Inflammatory macrophage treated with lipopolysaccharide for 4 hours (primary cell): ENCODE results near the gene SEC31B.

Experiments
- DNase-seq: peaks from one replicate; pipeline ENCODE4 v3.0.0-alpha.2; 2020

The SEC31B gene

DNA sequence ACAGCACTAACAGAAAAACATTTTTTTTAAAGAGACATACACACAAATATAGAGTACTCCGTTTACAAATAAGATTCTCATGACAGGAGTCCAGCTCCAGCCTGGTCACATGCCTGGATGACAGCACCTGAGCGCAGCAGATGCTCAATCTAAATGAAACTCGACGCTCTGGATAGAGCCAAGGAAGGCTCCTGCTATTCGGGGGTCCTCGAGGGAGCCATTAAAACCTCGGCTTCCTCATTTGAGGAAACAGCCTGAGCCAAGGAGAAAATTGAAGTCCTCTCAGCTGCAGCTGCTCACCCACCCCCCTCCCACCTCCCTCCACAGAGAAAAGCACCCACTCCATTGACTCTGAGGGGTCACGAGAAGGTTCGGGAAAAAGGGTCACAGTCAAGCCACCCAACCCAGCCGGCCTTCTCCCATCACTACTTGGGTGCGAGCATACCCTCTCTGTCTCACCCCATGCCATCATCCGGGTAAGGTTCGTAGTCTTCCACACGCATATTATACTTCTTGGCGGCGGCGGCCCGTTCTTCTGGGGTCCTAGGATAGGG is 9.3 kb upstream of the SEC31B start:
- DNase-seq: peak; percentile 3

DNA sequence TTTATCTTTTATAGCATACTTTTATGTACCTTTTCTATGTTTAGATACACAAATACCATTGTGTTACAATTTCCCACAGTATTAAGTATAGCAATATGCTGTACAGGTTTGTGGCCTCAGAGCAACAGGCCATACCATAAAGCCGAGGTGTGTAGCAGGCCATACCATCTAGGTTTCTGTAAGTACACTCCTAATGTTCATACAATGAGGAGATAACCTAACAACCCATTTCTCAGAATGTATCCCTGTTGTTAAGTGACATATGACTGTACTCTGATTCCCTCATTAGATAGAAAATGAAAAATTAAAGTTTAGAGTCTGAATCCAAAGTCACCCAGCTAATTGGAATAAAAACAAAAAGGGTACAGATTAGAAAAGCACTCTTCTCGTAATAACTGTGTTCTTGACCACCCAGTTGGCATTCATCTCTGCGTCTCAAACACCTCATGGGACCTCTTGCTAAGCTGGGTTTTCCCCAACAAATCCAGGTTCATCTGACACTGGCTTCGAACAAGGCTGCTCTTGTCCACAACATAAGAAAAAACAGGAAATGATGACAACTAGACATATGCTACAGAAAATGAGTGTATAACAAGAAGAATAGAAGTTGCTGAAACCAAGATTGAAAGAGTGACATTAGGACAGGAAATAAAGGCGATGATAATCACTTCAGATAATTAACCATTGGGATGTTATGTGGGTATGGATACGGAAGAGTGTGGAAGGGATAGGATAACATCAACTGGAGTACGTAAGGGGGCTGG is 8.6 kb upstream of the SEC31B start:
- DNase-seq: peak; percentile 43

DNA sequence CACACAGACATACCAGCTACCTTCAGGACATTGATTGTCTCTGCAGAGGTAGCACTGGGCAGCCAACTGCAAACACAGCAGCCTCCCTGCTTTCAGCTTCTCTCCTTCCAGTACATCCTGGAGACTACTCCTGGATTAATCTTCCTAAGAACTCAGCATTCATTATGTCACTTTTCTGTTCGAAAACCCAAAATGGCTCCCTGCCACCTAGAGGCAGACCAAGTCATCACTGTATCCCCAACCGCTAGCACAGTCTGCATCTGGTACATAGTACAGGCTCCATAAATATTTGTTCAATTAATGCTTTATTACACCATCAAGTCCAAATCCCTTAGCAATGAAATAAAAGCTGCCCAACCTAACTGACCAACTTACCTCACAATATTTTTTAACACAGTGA is 5.0 kb upstream of the SEC31B start:
- DNase-seq: no peak

DNA sequence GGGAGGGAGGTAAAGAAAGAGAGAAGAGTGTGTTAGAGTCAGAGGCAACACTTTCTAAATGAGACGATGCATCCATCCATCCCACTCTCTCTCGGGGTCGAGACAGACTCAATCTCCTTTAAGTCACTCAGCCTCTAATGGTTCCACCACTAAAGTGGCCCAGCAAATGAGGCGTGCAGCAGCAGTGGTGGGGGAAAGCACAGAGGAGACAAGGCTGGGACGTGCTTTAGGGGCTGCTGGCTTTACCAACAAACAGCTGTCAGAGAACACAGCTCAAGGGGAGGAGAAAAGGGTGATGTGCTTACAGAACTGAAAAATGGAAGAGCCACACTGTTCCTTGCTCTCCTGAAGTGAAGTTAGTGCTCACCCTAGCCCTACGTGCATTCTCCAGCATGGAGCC is 4.5 kb upstream of the SEC31B start:
- no peak for DNase-seq

DNA sequence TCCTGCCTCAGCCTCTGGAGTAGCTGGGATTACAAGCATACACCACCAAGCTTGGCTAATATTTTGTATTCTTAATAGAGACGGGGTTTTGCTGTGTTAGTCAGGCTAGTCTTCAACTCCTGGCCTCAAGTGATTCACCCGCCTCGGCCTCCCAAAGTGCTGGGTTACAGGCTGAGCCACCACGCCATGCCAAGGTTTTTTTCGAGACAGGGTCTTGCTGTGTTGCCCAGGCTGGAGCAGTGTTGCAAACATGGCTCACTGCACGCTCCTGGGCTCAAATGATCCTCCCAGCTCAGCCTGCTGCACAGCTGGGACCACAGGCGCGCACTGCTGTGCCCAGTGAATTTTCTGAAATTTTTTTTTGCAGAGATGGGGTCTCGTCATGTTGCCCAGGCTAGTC is 3.3 kb upstream of the SEC31B start:
- DNase-seq: no peak

DNA sequence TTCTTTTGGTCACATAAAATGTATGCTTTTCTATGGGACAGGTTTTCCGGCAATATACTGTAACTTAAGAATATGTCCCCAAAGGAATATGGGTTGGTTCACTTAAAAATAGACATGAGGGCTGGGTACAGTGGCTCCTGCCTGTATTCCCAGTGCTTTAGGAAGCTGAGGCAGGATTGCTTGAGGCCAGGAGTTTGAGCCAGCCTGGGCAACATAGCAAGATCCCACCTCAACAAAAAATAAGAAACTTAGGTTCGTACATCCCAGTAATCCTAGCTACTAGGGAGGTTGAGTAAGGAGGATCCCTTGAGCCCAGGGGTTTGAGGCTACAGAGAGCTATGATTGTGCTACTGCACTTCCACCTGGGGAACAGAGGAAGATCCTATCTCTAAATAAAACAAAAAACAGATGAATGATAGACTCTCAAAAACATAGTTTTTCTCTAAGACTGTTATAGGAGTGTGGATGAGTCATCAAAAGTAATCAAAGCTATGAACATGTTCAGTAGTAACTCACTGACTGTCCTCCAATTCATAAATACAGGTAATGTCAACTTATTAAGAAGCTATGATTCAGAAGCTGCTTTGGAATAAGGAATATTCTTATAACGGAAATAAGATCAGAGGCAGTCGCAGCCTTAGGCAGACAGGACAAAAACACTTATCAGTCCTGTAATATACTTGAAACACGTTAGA is 2.6 kb upstream of the SEC31B start:
- DNase-seq: no peak

DNA sequence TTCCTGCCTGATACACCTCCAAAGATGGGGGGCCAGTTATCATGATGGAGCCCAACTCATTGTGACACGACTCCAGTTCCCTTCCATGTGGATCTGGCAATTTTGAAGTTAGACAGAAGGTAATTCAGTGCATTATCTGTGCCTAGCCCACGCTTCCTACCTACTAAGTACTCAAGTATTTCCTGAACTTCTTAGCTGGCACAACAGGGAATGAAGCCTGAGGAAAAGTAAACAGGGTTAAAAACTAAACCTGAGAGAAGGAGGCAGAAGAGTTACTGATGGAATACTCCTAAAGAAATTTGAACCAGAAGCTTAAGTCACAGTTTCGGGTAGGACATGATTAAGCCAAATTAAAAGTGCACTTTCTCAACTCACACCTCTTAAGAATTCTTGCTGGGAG is 1.1 kb upstream of the SEC31B start:
- DNase-seq: no peak

DNA sequence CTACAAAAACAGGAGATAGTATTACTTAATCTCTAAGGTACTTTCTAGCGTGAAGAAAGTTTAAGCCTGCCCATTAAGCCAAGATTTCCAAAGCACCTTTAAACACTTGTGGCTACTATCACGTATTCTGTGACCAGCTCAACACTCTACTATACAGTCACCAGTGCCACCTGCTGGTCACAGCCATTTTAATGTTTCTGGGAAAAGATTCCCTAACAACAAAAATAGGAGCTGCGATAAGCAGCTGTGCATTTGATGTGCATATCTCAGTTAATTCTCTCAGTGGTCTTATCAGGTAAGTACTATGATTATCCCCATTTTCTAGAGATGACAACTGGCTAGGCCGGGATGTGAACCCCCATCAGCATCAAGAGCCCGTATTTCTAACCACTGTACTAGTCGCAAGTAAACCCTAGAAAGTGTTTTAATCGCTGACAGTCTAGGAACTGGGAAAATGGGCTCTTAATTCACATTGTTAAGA is 860 bp downstream of the SEC31B start:
- DNase-seq: peak; percentile 62

DNA sequence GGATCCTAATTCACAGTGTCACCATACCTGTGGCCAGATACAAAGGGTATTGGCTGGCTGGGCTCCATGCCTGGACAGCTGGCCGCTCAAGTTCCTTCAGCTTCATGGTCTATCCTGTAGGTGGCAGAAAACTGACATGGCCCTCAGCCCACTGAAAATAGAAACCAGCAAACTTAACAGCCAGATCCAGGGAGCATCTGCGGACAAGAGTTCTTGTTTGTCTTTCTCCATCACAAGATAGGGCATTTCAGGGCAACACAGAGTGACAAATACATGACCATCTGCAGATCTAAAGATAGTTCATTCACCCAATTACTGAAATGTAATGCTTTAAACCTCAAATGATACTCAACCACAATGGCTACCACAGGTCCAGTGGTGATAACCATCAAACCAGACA is 2.8 kb downstream of the SEC31B start:
- no peak for DNase-seq

DNA sequence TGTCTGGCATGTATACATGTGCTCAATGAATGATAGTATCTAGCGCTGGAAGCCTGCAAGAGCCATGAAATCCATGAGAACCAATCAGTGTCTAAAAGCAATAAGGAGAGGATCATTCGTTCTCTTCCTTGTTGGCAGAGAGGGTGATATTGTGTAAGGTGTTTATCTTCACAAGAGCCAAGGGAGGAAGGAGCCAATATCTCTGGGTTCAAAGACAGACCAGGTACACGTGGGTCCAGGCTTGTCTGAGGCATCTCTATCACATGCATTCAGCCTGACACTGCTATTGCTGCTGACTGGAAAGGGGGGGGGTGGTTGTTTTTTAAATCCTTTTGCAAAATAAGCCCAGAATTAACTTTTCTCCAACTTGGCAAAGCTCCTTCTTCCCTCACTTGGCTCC is 4.0 kb downstream of the SEC31B start:
- no peak for DNase-seq

DNA sequence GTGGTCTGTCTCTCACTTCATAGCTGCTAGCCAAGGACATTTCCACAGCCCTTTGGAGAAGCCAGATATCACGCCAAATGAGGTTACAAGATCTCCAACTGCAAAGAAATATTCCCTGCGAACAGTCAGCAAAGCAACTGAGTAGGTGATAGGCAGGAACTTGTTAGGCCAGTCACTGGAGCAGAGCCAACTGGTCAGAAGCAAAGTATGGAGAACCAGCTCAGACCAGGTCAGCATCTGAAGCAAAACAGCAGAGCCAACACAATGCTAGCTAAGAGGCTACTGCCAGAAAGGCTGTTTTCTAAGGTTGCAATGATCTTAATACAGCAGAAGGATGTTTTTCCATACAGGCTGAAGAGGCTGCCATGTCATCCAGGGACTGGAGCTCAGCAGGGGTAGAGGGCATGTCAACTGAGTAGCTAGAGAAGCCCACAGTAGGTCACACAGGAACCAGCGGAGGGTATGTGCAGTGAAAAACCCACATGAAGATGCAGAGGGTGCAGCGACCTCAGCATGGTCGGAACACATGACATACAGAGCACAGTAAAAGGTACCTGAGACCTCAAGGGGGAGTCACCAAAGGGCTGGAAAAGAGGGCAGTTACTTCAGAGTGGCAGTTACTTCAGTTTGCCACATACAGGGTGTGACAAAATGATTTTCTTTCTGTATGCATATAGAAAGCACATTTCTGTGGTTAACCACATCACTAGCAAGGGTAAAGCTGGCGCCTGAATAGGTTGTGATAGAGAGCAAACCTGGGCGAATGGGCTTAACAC is 8.9 kb downstream of the SEC31B start:
- DNase-seq: no peak

DNA sequence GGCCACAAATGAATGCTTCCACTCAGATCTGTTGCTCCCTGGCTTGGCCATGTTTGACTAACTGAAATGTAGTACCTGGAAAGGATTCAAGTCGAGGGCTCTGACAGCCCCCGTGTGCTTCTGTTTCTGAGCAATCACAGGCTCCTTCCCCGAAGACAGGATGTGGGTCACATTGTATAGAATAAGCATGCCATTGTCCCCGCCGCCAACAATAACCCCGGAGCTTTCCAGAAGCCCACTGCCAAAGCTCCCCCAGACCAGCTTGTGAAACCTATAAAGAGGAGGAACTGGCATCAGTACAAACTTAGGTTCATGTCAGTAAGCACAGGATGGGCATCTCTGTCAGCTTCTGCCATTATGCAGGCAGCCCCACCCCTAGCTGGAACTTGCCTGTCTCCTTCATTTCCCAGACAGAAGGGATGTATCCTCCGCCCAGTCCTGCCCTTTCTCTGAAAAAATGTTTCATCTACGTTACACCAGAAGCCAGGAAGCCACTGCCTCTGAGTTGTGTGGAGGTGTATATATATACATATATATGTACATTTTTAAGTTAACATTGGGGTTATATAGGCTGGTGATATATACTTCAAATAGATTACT is 10.3 kb downstream of the SEC31B start:
- no peak for DNase-seq

DNA sequence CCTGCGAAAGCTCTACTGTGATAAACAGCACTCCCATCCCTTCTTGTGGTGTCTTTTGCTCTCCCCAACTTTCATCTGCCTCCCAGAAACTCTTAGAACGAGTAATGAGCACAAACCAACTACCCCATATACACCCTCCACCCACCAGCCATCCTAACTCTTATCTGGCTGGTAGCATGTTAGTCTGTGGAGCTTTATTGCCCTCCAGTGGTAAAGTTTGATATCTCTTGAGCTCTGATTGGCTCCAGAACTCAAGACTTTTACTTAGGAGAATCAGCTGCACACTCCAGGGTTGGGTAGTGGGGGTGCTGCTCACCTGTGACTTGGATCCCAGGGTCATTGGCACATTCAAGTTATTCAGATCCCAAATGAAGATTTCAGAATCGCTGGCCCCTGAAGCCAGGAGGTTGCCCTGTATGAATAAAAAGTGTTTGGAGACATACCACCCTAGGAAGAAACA is 10.9 kb downstream of the SEC31B start:
- peak; percentile 56 for DNase-seq

DNA sequence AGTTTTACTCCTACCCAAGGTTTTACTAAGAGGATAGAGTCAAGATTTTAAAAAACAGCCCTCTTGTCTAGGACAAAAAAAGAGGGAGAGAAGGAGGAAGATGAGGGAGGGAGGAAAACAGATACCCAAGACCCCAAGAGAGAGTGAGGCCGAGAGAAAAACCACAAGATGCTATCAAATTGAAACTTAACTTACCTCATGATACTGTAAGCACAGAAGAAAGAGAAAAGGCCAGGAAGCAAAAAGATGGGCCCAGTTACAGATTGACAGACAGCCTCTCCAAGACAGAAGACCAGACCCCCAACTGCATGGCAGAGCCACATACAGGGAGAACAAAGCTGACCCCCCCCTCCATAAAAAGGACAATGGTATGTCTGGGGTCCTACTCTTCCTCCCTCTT is 11.4 kb downstream of the SEC31B start:
- no peak for DNase-seq

DNA sequence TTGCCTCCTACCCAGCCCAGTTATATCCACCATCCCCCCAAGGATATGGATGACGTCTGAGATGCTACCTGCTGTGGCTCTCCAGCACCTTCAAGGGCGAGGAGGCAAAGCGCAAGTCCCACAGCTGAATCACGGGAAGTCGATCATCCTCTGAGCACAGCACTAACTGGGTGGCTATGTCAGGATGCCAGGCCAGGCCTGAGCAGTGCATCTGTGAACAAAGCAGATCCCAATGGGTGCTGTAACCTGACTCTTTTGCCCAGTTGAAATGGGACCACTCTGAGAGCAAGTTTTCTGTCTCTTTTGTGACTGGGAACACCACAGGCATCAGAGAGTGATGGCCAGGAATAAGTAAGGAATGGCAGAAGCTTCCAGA is 12.3 kb downstream of the SEC31B start:
- DNase-seq: no peak

DNA sequence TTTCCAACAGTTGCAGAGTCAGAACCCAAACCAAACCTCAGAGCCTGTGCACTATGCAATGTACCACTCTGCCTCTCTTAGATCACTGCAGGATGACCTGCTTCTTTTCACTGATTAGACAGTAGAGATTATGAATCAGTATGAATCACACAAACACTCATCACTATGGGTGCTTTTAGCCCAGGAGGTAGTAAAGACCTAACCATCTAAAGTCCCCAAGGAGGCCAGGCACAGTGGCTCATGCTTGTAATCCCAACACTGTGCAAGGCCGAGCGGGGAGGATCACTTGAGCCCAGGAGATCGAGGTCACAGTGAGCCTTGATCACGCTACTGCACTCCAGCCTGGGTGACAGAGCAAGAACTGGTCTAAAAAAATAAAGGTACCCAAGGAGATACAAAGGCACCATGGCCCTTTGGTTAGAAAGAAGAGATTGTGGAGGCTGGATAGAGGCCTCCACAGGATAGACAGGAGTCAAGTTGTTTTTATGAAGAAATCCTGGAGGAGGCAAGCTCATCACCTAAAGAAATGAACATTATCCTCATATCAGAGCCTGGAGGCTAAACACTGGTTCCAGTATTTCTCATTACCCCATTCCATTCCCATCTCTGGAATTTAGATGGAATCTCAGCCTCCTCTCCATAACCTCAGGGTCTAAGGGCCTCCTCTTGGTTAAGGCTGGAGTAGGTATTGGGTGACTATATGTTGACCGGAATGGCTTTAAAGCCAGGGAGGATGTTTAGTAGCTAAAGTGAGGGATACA is 12.9 kb downstream of the SEC31B start:
- DNase-seq: no peak

DNA sequence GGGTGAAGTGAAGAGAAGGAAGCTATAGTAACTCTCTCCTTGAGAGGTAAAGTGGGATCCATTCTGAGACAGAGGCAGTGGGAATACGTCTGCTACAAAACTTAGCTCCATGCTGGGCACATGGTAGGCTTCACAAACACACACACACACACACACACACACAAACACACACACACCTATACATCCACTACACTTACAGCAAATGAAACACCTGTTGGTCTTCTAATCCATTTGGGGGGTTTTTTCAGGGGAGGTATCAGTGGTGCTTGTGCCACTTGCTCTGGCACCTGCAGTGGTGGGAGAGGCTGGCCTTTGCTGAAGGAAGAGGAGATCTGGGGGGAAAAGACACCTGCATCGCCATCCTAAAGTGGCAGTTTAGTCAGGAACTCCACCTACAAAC is 14.5 kb downstream of the SEC31B start:
- no peak for DNase-seq

DNA sequence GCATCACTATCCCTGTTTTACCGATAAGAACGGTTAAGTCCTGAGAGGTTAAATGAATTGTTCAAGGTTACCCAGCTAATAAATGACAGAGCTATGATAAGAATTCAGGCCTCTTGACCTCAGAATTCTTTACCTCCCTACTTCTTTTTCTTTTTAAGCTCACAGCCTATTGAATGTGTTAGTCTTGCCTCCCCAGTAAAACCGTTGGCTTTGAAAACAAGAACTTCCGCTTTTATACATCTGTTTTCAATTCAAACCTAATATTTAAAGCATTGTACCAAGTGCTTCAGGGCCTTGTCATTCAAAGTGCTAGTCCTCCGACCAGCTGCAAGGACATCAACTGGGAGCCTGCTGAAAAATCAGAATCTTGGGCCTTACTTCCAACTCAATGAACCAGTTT is 15.6 kb downstream of the SEC31B start:
- no peak for DNase-seq

DNA sequence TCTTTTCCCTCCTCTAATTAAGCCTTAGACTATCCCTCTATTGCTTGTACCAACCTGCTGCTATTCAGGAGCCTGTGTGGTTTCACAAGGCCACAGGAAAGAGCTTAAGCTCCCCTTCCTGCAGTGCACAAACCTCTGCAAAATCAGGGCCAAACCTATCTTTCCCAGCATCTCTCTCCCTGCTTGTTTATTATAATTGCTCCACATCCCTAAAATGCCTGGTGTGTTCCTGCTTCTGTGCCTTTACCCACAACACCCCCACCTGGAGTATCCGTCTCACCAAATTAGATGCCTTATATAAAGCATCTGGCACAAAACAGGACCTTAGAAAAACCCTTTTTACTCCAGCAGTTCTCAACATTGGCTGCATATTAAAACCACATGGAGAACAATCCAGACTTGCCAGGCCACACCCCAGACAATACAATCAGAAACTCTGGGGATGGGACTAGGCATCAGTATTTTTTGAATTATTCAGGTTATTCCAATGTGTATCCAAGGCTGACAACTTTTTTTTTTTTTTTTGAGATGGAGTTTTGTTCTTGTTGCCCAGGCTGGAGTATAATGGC is 16.7 kb downstream of the SEC31B start:
- no peak for DNase-seq

DNA sequence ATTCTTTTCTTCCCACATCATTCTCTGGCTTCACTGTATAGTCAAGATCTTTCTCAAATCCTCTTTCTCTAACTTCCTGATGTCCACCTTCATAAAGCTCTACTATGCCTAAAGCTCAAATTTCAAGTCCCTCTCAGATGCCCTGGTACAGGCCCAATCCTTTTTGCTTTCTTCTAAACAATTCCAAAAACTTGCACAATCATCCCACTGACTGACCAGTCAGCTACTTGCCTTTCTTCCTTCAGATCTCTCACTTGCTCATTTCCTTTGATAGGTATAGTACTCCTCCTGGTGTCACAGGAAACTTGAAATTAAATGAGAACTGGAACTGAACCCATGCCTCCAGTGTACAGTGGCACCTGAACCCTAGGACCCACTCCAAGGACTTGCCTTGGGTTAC is 18.2 kb downstream of the SEC31B start:
- DNase-seq: no peak

DNA sequence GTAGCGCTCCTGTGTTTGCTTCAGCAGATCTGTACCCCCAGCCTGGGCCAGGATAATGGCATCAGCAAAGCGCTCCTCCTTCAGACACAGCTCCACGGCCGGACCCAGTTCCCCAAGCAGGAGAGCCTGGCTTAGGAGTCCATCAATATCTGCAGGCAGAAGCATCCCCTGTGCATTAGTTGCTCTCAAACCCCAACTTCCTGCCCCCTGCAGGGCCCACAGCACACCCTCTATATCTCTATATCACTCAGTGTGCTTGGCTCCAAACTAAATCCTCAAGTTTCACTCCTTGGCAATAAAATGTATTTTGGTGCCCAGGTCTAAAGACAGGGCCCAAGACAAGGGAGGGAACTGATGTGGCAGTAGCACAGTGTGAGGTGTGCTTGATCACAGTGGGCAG is 21.6 kb downstream of the SEC31B start:
- DNase-seq: no peak

DNA sequence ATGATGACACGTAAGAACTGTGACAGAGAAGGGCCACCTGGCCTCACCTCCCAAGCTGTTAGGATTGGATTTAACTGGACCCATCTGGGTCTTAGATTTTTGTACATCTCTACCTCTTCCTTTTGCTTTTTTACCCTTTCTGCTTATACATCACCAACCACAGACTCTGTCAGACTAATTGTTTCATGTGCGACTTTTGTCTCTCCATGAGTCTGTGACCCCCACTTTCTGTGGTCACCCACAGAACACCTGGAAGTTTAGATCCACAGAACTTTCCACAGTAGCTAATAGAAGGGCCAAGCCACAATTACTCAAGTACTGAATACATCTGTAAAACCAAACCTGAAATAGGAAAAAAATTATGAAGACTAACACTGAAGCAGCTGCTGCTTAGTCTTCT is 23.1 kb downstream of the SEC31B start:
- DNase-seq: no peak
